ENCODE measurements around the gene RTCA. TPM values are rescaled to one million over a fixed set of nuclear protein-coding genes. Genes with fewer than 3 reads are reported as not detected.
"Not testable (repeated sequence)": the region's sequence is repeated elsewhere in the genome, so short reads cannot be mapped to it uniquely, and the experiment has no call there.

Gene RTCA
- total RNA-seq, 4 donors from 2014 or later = 13.6 to 29.0 (median 21.1) TPM

GRCh38 chr1:100229681-100230443 lies 36.2 kb upstream of the RTCA start:
- Histone ChIP-seq H3K36me3 (no peaks in the 10 kb centered on the region), H3K9me3 (no peaks in the 10 kb centered on the region), H3K27ac (no peak overlapping the region), H3K4me3 (replicated peaks in 1 of 3) (no peak overlapping the region), H3K27me3 (no peaks in the 10 kb centered on the region), H3K4me1 (no peaks in the 10 kb centered on the region)
- intact Hi-C loops (cut with DNase I) = no loop called here
- TF ChIP-seq POLR2A (IDR thresholded peaks at IDR 0.05) = no peak
- DNase-seq = no peak
- WGBS, 2 donors = 82 to 85% methylated on average over 4 of the region's 4 CpGs

GRCh38 chr1:100230765-100231164 lies 35.3 kb upstream of the RTCA start:
- Histone ChIP-seq H3K27me3 (no peaks in the 10 kb centered on the region), H3K27ac (no peak overlapping the region), H3K4me3 (replicated peaks in 1 of 3) (no peak overlapping the region), H3K9me3 (no peaks in the 10 kb centered on the region), H3K36me3 (no peaks in the 10 kb centered on the region), H3K4me1 (no peaks in the 10 kb centered on the region)
- TF ChIP-seq CTCF (IDR thresholded peaks at IDR 0.05) (no peak), POLR2A (IDR thresholded peaks at IDR 0.05) (no peak)
- DNase-seq = no peak
- WGBS, 2 donors = 87 to 94% methylated on average over 2 of the region's 2 CpGs
- intact Hi-C loops (cut with DNase I) = no loop called here

GRCh38 chr1:100231721-100232120 lies 34.3 kb upstream of the RTCA start:
- Histone ChIP-seq H3K9me3 (no peaks in the 10 kb centered on the region), H3K27me3 (no peaks in the 10 kb centered on the region), H3K4me3 (replicated peaks in 1 of 3) (no peak overlapping the region), H3K27ac (no peak overlapping the region), H3K36me3 (no peaks in the 10 kb centered on the region), H3K4me1 (no peaks in the 10 kb centered on the region)
- intact Hi-C loops (cut with DNase I) = no loop called here
- 94 to 98% methylated on average over 2 of the region's 2 CpGs for WGBS, 2 donors
- DNase-seq = no peak
- TF ChIP-seq CTCF (IDR thresholded peaks at IDR 0.05) = no peak
- TF ChIP-seq POLR2A (IDR thresholded peaks at IDR 0.05) = no peak

GRCh38 chr1:100232156-100232555 lies 33.9 kb upstream of the RTCA start:
- DNase-seq = no peak
- no peaks in the 10 kb centered on the region for H3K4me1 ChIP-seq
- no peaks in the 10 kb centered on the region for H3K27me3 ChIP-seq
- no peak overlapping the region for H3K27ac ChIP-seq
- H3K9me3 ChIP-seq = no peaks in the 10 kb centered on the region
- intact Hi-C loops (cut with DNase I) = no loop called here
- no peaks in the 10 kb centered on the region for H3K36me3 ChIP-seq
- WGBS, 2 donors = 95 to 100% methylated on average over 1 of the region's 1 CpG
- TF ChIP-seq CTCF (IDR thresholded peaks at IDR 0.05) (no peak), POLR2A (IDR thresholded peaks at IDR 0.05) (no peak)
- H3K4me3 ChIP-seq (replicated peaks in 1 of 3) = no peak overlapping the region

GRCh38 chr1:100233566-100233965 lies 32.5 kb upstream of the RTCA start:
- H3K4me3 ChIP-seq (replicated peaks in 1 of 3); H3K27me3 ChIP-seq; DNase-seq; intact Hi-C loops (cut with DNase I); H3K4me1 ChIP-seq; H3K9me3 ChIP-seq; H3K36me3 ChIP-seq; H3K27ac ChIP-seq: not testable (repeated sequence)
- 92 to 95% methylated on average over 4 of the region's 4 CpGs for WGBS, 2 donors

GRCh38 chr1:100234432-100234831 lies 31.6 kb upstream of the RTCA start:
- H3K4me3 ChIP-seq (replicated peaks in 1 of 3) = no peak overlapping the region
- WGBS, 2 donors = 91 to 92% methylated on average over 1 of the region's 1 CpG
- H3K4me1 ChIP-seq = no peaks in the 10 kb centered on the region
- no peaks in the 10 kb centered on the region for H3K36me3 ChIP-seq
- H3K27ac ChIP-seq = no peak overlapping the region
- H3K9me3 ChIP-seq = no peaks in the 10 kb centered on the region
- H3K27me3 ChIP-seq = no peaks in the 10 kb centered on the region
- DNase-seq = no peak
- no peak for TF ChIP-seq CTCF (IDR thresholded peaks at IDR 0.05)
- TF ChIP-seq POLR2A (IDR thresholded peaks at IDR 0.05) = no peak
- intact Hi-C loops (cut with DNase I) = no loop called here
